Activated CD4-positive, CD25-positive, alpha-beta regulatory T cell treated with anti-CD3 and anti-CD28 coated beads, Interleukin-2, amount 50 U/mL, for 16 hours (primary cell): Measurements from ENCODE around the gene PPP4R3A.
"Not testable (repeated sequence)": the region's sequence is repeated elsewhere in the genome, so short reads cannot be mapped to it uniquely, and the experiment has no call there.

ENCODE experiments used
- DNase-seq: peaks from one replicate; pipeline ENCODE4 v3.0.0-alpha.2; 2020; ENCODE audit warnings: low read depth, low spot score

The PPP4R3A gene

GRCh38 chr14:91510171-91511042 is at the start of gene PPP4R3A:
PPP4R3A (minus strand) TSS chr14:91510310; CDS start chr14:91509647, 663 bp downstream.
- peak; percentile 87 for DNase-seq

- no peak for DNase-seq
Observed at GRCh38 chr14:91555531-91555930, 45.4 kb upstream of the PPP4R3A start.

DNA sequence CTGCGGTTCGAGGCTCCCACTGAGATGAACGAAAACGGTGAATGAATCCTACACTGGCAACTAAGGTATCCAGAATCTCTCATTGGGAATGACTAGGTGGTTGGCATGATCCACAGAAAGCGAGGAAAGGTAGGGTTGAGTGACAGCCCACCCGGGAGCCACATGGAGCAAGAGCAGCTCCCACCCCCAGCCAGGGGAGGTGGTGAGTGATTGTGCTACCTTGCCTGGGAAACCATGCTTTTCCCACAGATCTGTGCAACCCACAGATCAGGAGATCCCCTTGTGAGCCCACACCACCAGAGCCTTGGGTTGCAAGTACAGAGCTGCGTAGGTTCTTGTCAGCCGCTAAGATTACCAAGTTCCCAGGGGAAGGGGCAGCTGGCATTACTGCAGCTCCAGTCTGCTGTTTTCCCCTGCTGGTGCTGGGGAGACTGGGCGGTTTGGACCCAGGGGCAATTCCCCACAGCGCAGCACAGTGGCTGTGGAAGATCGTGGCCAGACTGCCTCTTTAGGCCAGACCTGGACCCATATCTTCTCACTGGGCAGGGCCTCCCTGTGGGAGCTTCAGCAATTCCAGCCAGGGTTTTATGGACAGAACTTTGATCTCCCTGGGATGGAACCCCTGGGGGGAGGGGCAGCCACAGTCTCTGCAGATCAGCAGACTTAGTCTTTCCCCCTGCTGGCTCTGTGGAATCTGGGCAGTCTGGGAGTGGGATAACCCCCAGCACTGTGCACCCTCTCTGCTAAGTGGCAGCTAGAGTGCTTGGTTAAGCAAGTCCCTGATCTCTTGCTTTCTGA is 44.6 kb upstream of the PPP4R3A start:
- no peak for DNase-seq

GRCh38 chr14:91548108-91548507 is 38.0 kb upstream of the PPP4R3A start:
- no peak for DNase-seq

- no peak for DNase-seq
Observed at GRCh38 chr14:91545946-91546716, 36.0 kb upstream of the PPP4R3A start.

DNA sequence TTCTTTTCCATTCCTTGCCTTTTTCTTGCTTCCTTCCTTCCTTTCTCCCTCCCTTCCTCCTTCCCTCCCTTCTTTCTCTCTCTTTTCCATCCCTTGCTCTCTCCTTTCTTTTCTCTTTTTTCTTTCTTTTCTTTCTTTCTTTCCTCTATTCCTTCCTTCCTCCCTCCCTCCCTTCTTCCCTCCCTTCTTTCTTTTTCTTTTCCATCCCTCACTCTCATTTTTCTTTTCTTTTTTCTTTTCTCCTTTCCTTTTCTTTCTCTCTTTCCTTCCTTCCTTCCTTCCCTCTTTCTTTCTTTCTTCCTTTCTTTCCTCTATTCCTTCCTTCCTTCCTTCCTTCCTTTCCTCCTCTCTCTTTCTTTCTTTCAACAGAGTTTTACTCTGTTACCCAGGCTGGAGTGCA is 35.1 kb upstream of the PPP4R3A start:
- no peak for DNase-seq

- DNase-seq = no peak
Observed at GRCh38 chr14:91536327-91536726, 26.2 kb upstream of the PPP4R3A start.

DNA sequence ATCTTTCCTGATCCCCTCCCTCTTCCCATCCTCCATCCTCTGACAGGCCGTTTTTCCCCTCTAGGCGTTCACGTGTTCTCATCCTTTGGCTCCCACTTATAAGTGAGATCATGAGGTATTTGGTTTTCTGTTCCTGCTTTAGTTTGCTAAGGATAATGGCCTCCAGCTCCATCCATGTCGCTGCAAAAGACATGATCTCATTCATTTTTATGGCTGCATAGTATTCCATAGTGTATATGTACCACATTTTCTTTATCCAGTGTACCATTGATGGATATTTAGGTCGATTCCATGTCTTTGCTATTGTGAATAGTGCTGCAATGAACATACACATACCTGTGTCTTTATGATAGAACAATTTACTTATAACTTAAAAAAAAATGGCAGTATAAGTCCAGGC is 23.9 kb upstream of the PPP4R3A start:
- not testable (repeated sequence) for DNase-seq

- DNase-seq = no peak
Observed at GRCh38 chr14:91533623-91534022, 23.5 kb upstream of the PPP4R3A start.

- DNase-seq = no peak
Observed at GRCh38 chr14:91523972-91524371, 13.9 kb upstream of the PPP4R3A start.

DNA sequence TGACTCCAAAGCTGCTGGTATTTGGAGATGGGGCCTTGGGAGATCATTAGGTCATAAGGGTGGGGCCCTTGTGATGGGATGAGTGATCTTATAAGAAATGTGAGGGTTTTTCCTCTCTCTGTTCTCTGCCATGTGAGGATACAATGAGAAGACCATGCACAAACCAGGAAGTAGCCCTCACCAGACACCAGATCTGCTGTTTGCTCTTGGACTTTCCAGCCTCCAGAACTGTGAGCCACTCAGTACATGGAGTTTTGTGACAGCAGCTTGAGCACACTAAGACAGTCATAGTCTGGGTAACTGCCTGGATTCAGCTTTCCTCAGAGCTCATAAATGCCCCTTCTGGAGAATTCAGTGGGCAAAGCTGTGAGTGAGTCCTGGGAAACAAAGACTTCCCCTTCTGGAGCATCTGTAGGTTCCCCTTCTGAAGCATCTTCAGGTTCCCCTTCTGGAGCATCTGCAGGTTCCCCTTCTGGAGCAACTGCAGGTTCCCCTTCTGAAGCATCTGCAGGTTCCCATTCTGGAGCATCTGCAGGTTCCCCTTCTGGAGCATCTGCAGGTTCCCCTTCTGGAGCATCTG is 11.0 kb upstream of the PPP4R3A start:
- no peak for DNase-seq

- no peak for DNase-seq
Observed at GRCh38 chr14:91520138-91520537, 10.0 kb upstream of the PPP4R3A start.

- DNase-seq = no peak
Observed at GRCh38 chr14:91519239-91520036, 9.3 kb upstream of the PPP4R3A start.

- DNase-seq = no peak
Observed at GRCh38 chr14:91516663-91517388, 6.7 kb upstream of the PPP4R3A start.

GRCh38 chr14:91515979-91516378 is 5.9 kb upstream of the PPP4R3A start:
- no peak for DNase-seq

- no peak for DNase-seq
Observed at GRCh38 chr14:91511043-91511383, 903 bp upstream of the PPP4R3A start.

DNA sequence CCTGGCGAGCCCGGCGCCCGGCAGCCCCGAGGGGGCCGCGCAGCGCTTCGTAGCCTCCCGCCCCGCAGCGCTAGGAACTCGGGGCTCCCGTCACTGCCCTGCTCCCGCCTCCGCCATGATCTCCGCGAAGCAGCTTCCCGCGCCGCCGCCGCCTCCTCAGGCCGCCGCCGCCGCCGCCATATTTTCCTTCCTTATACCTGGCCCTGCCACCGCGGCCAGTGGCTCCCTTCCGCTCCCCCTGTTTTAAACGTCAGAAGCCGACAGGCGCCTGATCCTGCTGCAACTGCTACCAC is 286 bp downstream of the PPP4R3A start:
- DNase-seq = no peak

DNA sequence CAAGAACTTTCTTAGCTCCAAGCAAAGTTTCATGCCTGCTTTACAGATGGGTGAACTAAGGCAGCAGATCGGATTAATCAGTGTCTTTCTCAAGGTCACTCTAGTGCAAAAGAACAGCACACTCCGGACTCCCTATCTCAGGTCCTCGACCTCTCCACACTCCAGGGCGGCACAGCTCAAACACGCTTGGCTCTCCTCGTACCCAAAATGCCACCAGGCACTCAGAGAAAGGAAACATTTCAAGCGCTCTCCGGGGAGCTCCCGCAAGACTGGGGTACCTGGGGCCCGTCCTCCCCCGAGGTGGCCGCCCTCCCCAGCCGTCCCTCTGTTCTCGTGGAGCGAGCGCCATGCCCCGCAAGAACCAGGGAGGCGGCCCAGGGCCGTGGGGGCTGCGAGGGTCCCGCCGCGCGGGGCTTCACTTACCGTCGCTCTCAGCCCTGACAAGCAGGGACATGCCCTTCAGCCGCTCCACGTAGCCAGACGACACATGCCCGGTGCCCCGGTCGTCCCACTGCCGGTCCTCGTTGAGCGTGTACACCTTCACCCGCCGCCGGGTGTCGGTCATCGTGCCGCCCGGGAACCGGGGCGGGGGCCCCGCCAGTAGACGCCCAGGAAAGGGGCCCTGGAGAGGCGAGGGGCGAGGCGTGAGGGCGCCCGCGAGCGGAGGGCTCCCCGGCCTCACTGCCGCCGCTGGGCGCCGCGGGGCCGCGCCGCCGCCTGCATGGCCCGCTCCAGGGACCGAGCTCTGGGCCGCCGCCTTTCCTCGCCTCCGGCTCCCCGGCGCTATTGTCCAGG is 830 bp downstream of the PPP4R3A start:
- DNase-seq = no peak

GRCh38 chr14:91508105-91508504 is 2.0 kb downstream of the PPP4R3A start:
- no peak for DNase-seq

- no peak for DNase-seq
Observed at GRCh38 chr14:91506226-91506625, 3.9 kb downstream of the PPP4R3A start.
